Measurements from ENCODE around the gene TNS4. TPM values are rescaled to one million over a fixed set of nuclear protein-coding genes. Genes with fewer than 3 reads are reported as not detected.

The TNS4 gene
- total and polyA plus RNA-seq, 2 experiments from 2014 or later = 0.20 TPM; not detected in 1

DNA sequence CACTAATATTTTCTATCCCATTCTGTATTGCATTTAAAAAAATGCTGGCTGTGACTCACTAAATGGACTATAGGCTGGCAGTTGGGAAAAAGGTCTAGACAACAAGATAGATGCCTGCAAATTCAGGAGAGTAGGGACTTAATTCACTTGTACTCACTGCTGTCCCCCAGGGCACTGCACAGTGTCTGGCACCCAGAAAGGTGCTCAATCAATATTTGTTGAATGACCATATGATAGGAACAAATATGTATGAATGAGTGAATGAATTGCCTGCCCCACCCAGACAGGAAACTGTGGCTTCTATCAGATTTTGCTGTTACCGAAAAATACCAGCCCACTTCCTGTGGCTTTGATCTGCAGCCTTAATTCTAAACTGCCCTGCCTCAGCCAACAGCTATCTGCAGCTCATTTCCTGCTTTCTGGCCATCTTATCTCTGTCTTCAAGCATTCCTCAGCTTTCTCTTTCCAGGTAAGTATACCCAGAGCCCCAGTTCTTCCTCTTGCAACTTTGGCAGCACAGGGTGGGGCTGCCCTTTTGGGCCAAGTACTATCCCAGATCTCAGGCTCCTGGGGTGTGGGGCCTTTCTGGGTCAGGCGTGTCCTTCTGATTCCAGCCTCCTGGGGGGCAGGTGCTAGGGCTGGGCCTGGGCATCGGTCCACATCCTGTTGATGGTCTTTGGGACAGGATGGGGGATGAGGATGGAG is 15.3 kb upstream of the TNS4 start:
- H3K9me2 ChIP-seq (ENCODE audit: insufficient read depth) = no peaks in the 10 kb centered on the region
- H3F3A ChIP-seq (ENCODE audit: insufficient read depth) = peaks cover 25% of the 10 kb centered on the region
- no peaks in the 10 kb centered on the region for H4K20me1 ChIP-seq (ENCODE audit: insufficient read depth)
- no peaks in the 10 kb centered on the region for H3K9me3 ChIP-seq (ENCODE audit: low read depth)
- no peak for TF ChIP-seq EZH2 (IDR thresholded peaks at IDR 0.05; ENCODE audit: insufficient read depth, poor library complexity, severe bottlenecking)
- no peak for TF ChIP-seq EZH2phosphoT487 (IDR thresholded peaks at IDR 0.05; ENCODE audit: insufficient read depth, low read depth)
- 52 to 59% methylated on average over 3 of the region's 3 CpGs for WGBS, 2 experiments (ENCODE audit: low coverage in 1 of 2, low lambda C conversion rate in 2 of 2, missing lambda C conversion rate in 2 of 2)
- DNase-seq = peak; percentile 67
- in situ Hi-C loops (cut with MboI) = no loop called here
- H3K4me2 ChIP-seq (ENCODE audit: unreplicated experiment) = peak overlapping the region; percentile 22
- H3K4me1 ChIP-seq (ENCODE audit: insufficient read depth) = peaks cover 45% of the 10 kb centered on the region
- no peaks in the 10 kb centered on the region for H3K36me3 ChIP-seq (ENCODE audit: low read depth)
- H3K27ac ChIP-seq = peak overlapping the region; percentile 27
- H2AFZ ChIP-seq = no peak overlapping the region
- no peaks in the 10 kb centered on the region for H3K79me2 ChIP-seq (ENCODE audit: insufficient read depth)
- H3K27me3 ChIP-seq (replicated peaks; ENCODE audit: insufficient read depth) = no peaks in the 10 kb centered on the region
- 0 out of 2 replicates have a peak overlapping the region, but pooled peaks have one; percentile 12 for H3K4me3 ChIP-seq
- no peak overlapping the region for H3K9ac ChIP-seq

DNA sequence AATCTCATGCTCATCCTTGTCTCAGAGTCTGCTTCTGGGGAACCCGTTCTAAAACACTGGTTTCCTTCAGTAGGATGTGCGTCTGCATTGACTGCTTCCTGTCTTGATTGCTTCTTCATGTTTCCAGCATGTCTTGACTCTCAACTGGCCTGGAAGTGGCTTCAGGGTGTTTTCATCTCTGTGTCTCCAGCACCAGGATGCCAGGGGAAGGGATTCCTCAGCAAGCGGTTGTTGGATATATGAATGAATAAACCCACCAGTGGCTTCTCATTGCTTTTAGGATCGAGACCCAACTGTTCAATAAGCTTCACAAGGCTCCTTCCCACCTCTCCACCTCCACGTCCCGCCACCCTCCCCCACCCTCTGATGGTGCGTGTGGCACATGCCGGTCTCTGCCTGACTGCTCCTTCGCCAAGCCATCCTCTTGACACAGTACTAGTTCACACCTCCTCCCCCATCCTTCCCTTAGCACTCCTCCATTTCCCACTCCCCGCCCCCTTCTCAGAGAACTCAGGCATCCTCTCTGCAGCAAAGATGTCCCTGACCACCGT is 14.1 kb upstream of the TNS4 start:
- no peaks in the 10 kb centered on the region for H4K20me1 ChIP-seq (ENCODE audit: insufficient read depth)
- no peak for TF ChIP-seq EZH2 (IDR thresholded peaks at IDR 0.05; ENCODE audit: insufficient read depth, poor library complexity, severe bottlenecking)
- no peak for TF ChIP-seq EZH2phosphoT487 (IDR thresholded peaks at IDR 0.05; ENCODE audit: insufficient read depth, low read depth)
- in situ Hi-C loops (cut with MboI) = no loop called here
- no peaks in the 10 kb centered on the region for H3K9me3 ChIP-seq (ENCODE audit: low read depth)
- no peaks in the 10 kb centered on the region for H3K36me3 ChIP-seq (ENCODE audit: low read depth)
- H3K79me2 ChIP-seq (ENCODE audit: insufficient read depth) = no peaks in the 10 kb centered on the region
- no peak overlapping the region for H3K4me2 ChIP-seq (ENCODE audit: unreplicated experiment)
- H3F3A ChIP-seq (ENCODE audit: insufficient read depth) = peaks cover 25% of the 10 kb centered on the region
- no peak overlapping the region for H3K4me3 ChIP-seq
- 93 to 99% methylated on average over 7 to 11 of the region's 11 CpGs for WGBS, 2 experiments (ENCODE audit: low coverage in 1 of 2, low lambda C conversion rate in 2 of 2, missing lambda C conversion rate in 2 of 2)
- H2AFZ ChIP-seq = no peak overlapping the region
- H3K27me3 ChIP-seq (replicated peaks; ENCODE audit: insufficient read depth) = no peaks in the 10 kb centered on the region
- no peaks in the 10 kb centered on the region for H3K9me2 ChIP-seq (ENCODE audit: insufficient read depth)
- H3K4me1 ChIP-seq (ENCODE audit: insufficient read depth) = peaks cover 49% of the 10 kb centered on the region
- DNase-seq = no peak
- H3K9ac ChIP-seq = no peak overlapping the region
- no peak overlapping the region for H3K27ac ChIP-seq

DNA sequence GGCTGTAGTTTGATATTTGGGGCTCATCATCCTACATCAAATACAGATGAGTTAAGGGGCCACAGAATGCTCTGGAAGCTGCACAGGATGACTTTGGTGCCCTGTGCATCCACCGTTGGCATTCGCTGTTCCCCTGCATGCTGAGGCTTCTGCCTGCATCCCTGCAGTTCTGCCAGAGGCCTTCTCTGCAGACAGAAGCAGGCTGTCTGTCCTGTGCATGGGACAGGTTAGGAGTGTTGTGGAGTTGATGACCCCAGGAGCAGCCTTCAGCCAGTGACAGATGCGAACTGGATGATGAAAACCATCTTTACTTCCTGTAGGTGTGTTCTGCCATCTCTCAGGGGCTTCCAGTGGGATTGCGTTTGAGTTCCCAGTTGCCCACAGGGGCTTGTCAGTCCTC is 13.6 kb upstream of the TNS4 start:
- in situ Hi-C loops (cut with MboI) = no loop called here
- Histone ChIP-seq H3K9me3 (ENCODE audit: low read depth) (no peaks in the 10 kb centered on the region), H3K4me2 (ENCODE audit: unreplicated experiment) (no peak overlapping the region), H2AFZ (no peak overlapping the region), H3K4me1 (ENCODE audit: insufficient read depth) (peaks cover 52% of the 10 kb centered on the region), H3K9ac (no peak overlapping the region), H3K9me2 (ENCODE audit: insufficient read depth) (no peaks in the 10 kb centered on the region), H3F3A (ENCODE audit: insufficient read depth) (peaks cover 25% of the 10 kb centered on the region), H3K79me2 (ENCODE audit: insufficient read depth) (no peaks in the 10 kb centered on the region), H3K4me3 (no peak overlapping the region), H3K36me3 (ENCODE audit: low read depth) (no peaks in the 10 kb centered on the region), H3K27ac (no peak overlapping the region), H3K27me3 (replicated peaks; ENCODE audit: insufficient read depth) (no peaks in the 10 kb centered on the region), H4K20me1 (ENCODE audit: insufficient read depth) (no peaks in the 10 kb centered on the region)
- TF ChIP-seq EZH2 (IDR thresholded peaks at IDR 0.05; ENCODE audit: insufficient read depth, poor library complexity, severe bottlenecking) = no peak
- WGBS, 2 experiments (ENCODE audit: low coverage in 1 of 2, low lambda C conversion rate in 2 of 2, missing lambda C conversion rate in 2 of 2) = 97 to 98% methylated on average over 4 of the region's 4 CpGs
- no peak for DNase-seq

DNA sequence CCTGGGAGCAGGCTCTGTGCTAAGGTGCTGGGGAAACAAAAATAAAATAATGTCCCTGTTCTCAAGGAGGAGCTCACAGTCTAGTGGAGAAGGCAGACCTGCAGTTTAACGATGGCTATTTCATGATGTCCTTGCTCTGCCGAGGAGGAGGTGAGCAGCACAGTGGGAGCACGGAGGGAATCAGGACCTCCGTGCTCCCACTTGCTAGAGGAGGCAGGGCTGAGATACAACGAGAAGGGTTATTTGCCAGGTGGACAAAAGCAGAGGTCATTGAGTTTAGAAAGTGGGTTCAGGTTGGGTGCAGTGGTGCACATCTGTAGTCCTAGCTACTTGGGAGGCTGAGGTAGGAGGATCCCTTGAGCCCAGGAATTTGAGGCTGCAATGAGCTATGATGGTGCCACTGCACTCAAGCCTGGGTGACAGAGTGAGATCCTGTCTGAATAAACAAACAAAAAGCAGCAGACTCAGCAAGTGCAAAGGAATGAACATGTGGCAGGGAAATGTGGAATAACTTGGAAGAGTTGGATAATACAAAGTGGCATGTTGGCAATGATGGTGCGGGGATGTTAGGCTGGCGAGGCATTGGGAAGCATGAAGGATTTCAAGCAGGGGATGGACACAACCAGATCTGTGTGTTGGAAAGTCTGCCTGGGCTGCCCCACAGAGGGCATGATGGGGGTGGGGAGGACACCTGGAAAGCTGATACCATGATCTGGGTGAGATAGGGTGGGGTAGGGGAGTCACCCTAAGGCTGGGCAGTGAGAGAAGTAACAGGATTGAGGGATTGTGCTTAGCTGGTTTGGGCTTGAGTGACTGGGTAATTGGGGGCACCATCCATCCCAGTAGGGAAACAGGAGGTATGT is 12.8 kb upstream of the TNS4 start:
- Histone ChIP-seq H3K9me2 (ENCODE audit: insufficient read depth) (no peaks in the 10 kb centered on the region), H3K4me3 (no peak overlapping the region), H2AFZ (no peak overlapping the region), H4K20me1 (ENCODE audit: insufficient read depth) (no peaks in the 10 kb centered on the region), H3K9ac (no peak overlapping the region), H3K27ac (no peak overlapping the region), H3K4me1 (ENCODE audit: insufficient read depth) (peaks cover 54% of the 10 kb centered on the region), H3F3A (ENCODE audit: insufficient read depth) (peaks cover 25% of the 10 kb centered on the region), H3K79me2 (ENCODE audit: insufficient read depth) (no peaks in the 10 kb centered on the region), H3K27me3 (replicated peaks; ENCODE audit: insufficient read depth) (no peaks in the 10 kb centered on the region), H3K36me3 (ENCODE audit: low read depth) (no peaks in the 10 kb centered on the region), H3K4me2 (ENCODE audit: unreplicated experiment) (no peak overlapping the region), H3K9me3 (ENCODE audit: low read depth) (no peaks in the 10 kb centered on the region)
- no peak for TF ChIP-seq EZH2 (IDR thresholded peaks at IDR 0.05; ENCODE audit: insufficient read depth, poor library complexity, severe bottlenecking)
- no peak for TF ChIP-seq EZH2phosphoT487 (IDR thresholded peaks at IDR 0.05; ENCODE audit: insufficient read depth, low read depth)
- no peak for DNase-seq
- WGBS, 2 experiments (ENCODE audit: low coverage in 1 of 2, low lambda C conversion rate in 2 of 2, missing lambda C conversion rate in 2 of 2) = 85 to 86% methylated on average over 7 of the region's 7 CpGs
- in situ Hi-C loops (cut with MboI) = no loop called here

Data from GM23248 (cell line).